RWPE2 (cell line): ENCODE measurements around the gene SAMD10.

Source experiments
- ATAC-seq: fragments of 200-7000 bp; cut with Tn5 transposase; 3 replicates; pipeline ENCODE4 v1.9.1; 2021; ENCODE audit warnings: low read depth
- DNase-seq: peaks from one replicate; pipeline ENCODE4 v3.0.0-alpha.2; 2020; ENCODE audit warnings: low spot score
- H3K27ac ChIP-seq: fragments of 450-650 bp; 2 replicates; pipeline ENCODE4 v1.5.1; 2017; ENCODE audit warnings: mild to moderate bottlenecking; ENCODE audit not compliant: poor library complexity, severe bottlenecking
- H3K27me3 ChIP-seq: fragments of 250-450 bp; sonication (Bioruptor Pico); 2 replicates; pipeline ENCODE4 v1.5.1; 2021; ENCODE audit warnings: mild to moderate bottlenecking, moderate library complexity; ENCODE audit not compliant: insufficient read depth, poor library complexity, severe bottlenecking
- H3K36me3 ChIP-seq: fragments of 250-450 bp; sonication (Bioruptor Pico); 2 replicates; pipeline ENCODE4 v1.5.1; 2020; ENCODE audit warnings: low read depth, mild to moderate bottlenecking, moderate library complexity
- H3K4me1 ChIP-seq: fragments of 250-450 bp; sonication (Bioruptor Pico); 2 replicates; pipeline ENCODE4 v1.5.1; 2021; ENCODE audit warnings: mild to moderate bottlenecking, moderate library complexity; ENCODE audit not compliant: insufficient read depth, poor library complexity, severe bottlenecking
- H3K4me3 ChIP-seq: fragments of 250-450 bp; sonication (Bioruptor Pico); 2 replicates; pipeline ENCODE4 v1.5.1; 2021; ENCODE audit warnings: mild to moderate bottlenecking, moderate library complexity; ENCODE audit not compliant: severe bottlenecking
- H3K9me3 ChIP-seq: fragments of 250-450 bp; sonication (Bioruptor Pico); 2 replicates; pipeline ENCODE4 v1.5.1; 2021; ENCODE audit warnings: mild to moderate bottlenecking, moderate library complexity; ENCODE audit not compliant: severe bottlenecking
- CTCF ChIP-seq: fragments of 450-650 bp; IDR thresholded peaks from one replicate; pipeline ENCODE4 v1.5.1; 2017; ENCODE audit warnings: mild to moderate bottlenecking, moderate library complexity; ENCODE audit not compliant: poor library complexity, severe bottlenecking

Gene SAMD10

GRCh38 chr20:63950701-63951397 is 28.6 kb downstream of the SAMD10 start:
- no peak overlapping the region for H3K4me3 ChIP-seq
- H3K36me3 ChIP-seq: peaks cover 13% of the 10 kb centered on the region
- ATAC-seq (no peak), DNase-seq (peak; percentile 85)
- H3K4me1 ChIP-seq: peaks cover 9% of the 10 kb centered on the region
- TF ChIP-seq CTCF: no peak
- no peaks in the 10 kb centered on the region for H3K9me3 ChIP-seq
- no peaks in the 10 kb centered on the region for H3K27me3 ChIP-seq
- H3K27ac ChIP-seq: no peak overlapping the region

GRCh38 chr20:63947638-63948456 is 31.6 kb downstream of the SAMD10 start:
- DNase-seq (peak; percentile 80), ATAC-seq (peak; percentile 2)
- peak overlapping the region; percentile 17 for H3K27ac ChIP-seq

GRCh38 chr20:63946986-63947637 is 32.3 kb downstream of the SAMD10 start:
- no peak overlapping the region for H3K27ac ChIP-seq
- H3K9me3 ChIP-seq: no peaks in the 10 kb centered on the region
- TF ChIP-seq CTCF: no peak
- H3K4me3 ChIP-seq: no peak overlapping the region
- peaks cover 38% of the 10 kb centered on the region for H3K36me3 ChIP-seq
- H3K4me1 ChIP-seq: peaks cover 15% of the 10 kb centered on the region
- ATAC-seq (no peak), DNase-seq (peak; percentile 86)
- H3K27me3 ChIP-seq: no peaks in the 10 kb centered on the region

More at GRCh38 chr20:63947638-63948456, 31.6 kb downstream of the SAMD10 start:
- Histone ChIP-seq H3K4me3 (no peak overlapping the region), H3K27me3 (no peaks in the 10 kb centered on the region), H3K9me3 (no peaks in the 10 kb centered on the region), H3K36me3 (peaks cover 33% of the 10 kb centered on the region), H3K4me1 (peaks cover 8% of the 10 kb centered on the region)
- TF ChIP-seq CTCF: no peak

- Histone ChIP-seq H3K27me3 (no peaks in the 10 kb centered on the region), H3K9me3 (no peaks in the 10 kb centered on the region), H3K36me3 (peaks cover 41% of the 10 kb centered on the region), H3K4me1 (peaks cover 19% of the 10 kb centered on the region), H3K27ac (no peak overlapping the region), H3K4me3 (no peak overlapping the region)
- DNase-seq (peak; percentile 89), ATAC-seq (no peak)
- no peak for TF ChIP-seq CTCF
Measured at GRCh38 chr20:63945921-63946920, 33.2 kb downstream of the SAMD10 start.
